Activated B cell treated with CpG ODN at 0.5 μM for 24 hours (primary cell): Measurements from ENCODE around the gene HMOX1. TPM values are rescaled to one million over a fixed set of nuclear protein-coding genes. Genes with fewer than 3 reads are reported as not detected.

Experiments
- ATAC-seq: fragments of 200-7000 bp; cut with Tn5 transposase; one replicate; pipeline ENCODE4 v1.10.0; 2021; ENCODE audit warnings: low read depth, mild to moderate bottlenecking, moderate library complexity
- CTCF ChIA-PET: fragments of 350-600 bp; sonication (Branson Sonifier 250); formaldehyde crosslinking; loops from one replicate; lab custom pipeline; 2021; ENCODE audit warnings: antibody characterized with exemption; lab: Charles Lee
- POLR2A ChIA-PET: fragments of 350-600 bp; sonication (Branson Sonifier 250); formaldehyde crosslinking; loops from one replicate; lab custom pipeline; 2021; ENCODE audit warnings: antibody characterized with exemption; lab: Charles Lee
- DNase-seq: peaks from one replicate; pipeline ENCODE4 v3.0.0; 2022
- H3K27ac Mint-ChIP-seq: one replicate; pipeline ENCODE4 v1.8.0; 2020; ENCODE audit warnings: mixed read lengths
- H3K27me3 Mint-ChIP-seq: one replicate; pipeline ENCODE4 v1.8.0; 2021; ENCODE audit warnings: mixed read lengths
- H3K36me3 Mint-ChIP-seq: one replicate; pipeline ENCODE4 v1.8.0; 2021; ENCODE audit warnings: low read depth, mixed read lengths
- H3K4me1 Mint-ChIP-seq: one replicate; pipeline ENCODE4 v1.8.0; 2021; ENCODE audit warnings: mixed read lengths
- H3K4me3 Mint-ChIP-seq: one replicate; pipeline ENCODE4 v1.8.0; 2020; ENCODE audit warnings: mild to moderate bottlenecking, mixed read lengths
- H3K9me3 Mint-ChIP-seq: one replicate; pipeline ENCODE4 v1.8.0; 2020; ENCODE audit warnings: mixed read lengths
- intact Hi-C: fragments of 100-400 bp; cut with micrococcal nuclease; formaldehyde crosslinking; loops from one replicate; pipeline ENCODE4 v1.15.1; 2024
- total RNA-seq: library from RNA; stranded (reverse); gene quantifications from 2 replicates; pipeline ENCODE4 v1.2.3, GENCODE V29; 2022
- TF ChIP-seq, protein P1 (sequence below): fragments of 200-600 bp; IDR thresholded peaks from one replicate; pipeline ENCODE4 v1.8.0; 2022; ENCODE audit warnings: antibody characterized with exemption, mild to moderate bottlenecking

Gene HMOX1
- total RNA-seq, 1 donor from 2014 or later = 13.3 TPM

- TF ChIP-seq, protein P1, sequence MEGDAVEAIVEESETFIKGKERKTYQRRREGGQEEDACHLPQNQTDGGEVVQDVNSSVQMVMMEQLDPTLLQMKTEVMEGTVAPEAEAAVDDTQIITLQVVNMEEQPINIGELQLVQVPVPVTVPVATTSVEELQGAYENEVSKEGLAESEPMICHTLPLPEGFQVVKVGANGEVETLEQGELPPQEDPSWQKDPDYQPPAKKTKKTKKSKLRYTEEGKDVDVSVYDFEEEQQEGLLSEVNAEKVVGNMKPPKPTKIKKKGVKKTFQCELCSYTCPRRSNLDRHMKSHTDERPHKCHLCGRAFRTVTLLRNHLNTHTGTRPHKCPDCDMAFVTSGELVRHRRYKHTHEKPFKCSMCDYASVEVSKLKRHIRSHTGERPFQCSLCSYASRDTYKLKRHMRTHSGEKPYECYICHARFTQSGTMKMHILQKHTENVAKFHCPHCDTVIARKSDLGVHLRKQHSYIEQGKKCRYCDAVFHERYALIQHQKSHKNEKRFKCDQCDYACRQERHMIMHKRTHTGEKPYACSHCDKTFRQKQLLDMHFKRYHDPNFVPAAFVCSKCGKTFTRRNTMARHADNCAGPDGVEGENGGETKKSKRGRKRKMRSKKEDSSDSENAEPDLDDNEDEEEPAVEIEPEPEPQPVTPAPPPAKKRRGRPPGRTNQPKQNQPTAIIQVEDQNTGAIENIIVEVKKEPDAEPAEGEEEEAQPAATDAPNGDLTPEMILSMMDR = no peak
- Mint-ChIP-seq H3K27me3 (no peaks in the 10 kb centered on the region), H3K9me3 (no peaks in the 10 kb centered on the region), H3K4me3 (no peak overlapping the region), H3K36me3 (peaks cover 18% of the 10 kb centered on the region), H3K4me1 (peaks cover 17% of the 10 kb centered on the region), H3K27ac (no peak overlapping the region)
- DNase-seq (no peak), ATAC-seq (no peak)
- ChIA-PET POLR2A (interaction anchor here (0.6 kb wide), 1 partner anchor 14 kb away, joined by 3 read pairs; no protein-coding TSS in a partner anchor), CTCF (no interaction called here)
- intact Hi-C loops = no loop called here
These were observed 37.0 kb upstream of the HMOX1 start for GRCh38 chr22:35343664-35344550.

GRCh38 chr22:35344956-35345690 is 35.8 kb upstream of the HMOX1 start:
- no peak overlapping the region for H3K27ac Mint-ChIP-seq
- ATAC-seq (peak; percentile 41), DNase-seq (no peak)
- no peak overlapping the region for H3K4me3 Mint-ChIP-seq
- TF ChIP-seq, protein P1 = no peak
- POLR2A ChIA-PET = no interaction called here
- no peaks in the 10 kb centered on the region for H3K27me3 Mint-ChIP-seq
- CTCF ChIA-PET = interaction anchor here (0.7 kb wide), 1 partner anchor 87 kb away, joined by 3 read pairs; no protein-coding TSS in a partner anchor
- intact Hi-C loops = no loop called here
- peaks cover 22% of the 10 kb centered on the region for H3K4me1 Mint-ChIP-seq
- no peaks in the 10 kb centered on the region for H3K9me3 Mint-ChIP-seq
- peaks cover 13% of the 10 kb centered on the region for H3K36me3 Mint-ChIP-seq

DNA sequence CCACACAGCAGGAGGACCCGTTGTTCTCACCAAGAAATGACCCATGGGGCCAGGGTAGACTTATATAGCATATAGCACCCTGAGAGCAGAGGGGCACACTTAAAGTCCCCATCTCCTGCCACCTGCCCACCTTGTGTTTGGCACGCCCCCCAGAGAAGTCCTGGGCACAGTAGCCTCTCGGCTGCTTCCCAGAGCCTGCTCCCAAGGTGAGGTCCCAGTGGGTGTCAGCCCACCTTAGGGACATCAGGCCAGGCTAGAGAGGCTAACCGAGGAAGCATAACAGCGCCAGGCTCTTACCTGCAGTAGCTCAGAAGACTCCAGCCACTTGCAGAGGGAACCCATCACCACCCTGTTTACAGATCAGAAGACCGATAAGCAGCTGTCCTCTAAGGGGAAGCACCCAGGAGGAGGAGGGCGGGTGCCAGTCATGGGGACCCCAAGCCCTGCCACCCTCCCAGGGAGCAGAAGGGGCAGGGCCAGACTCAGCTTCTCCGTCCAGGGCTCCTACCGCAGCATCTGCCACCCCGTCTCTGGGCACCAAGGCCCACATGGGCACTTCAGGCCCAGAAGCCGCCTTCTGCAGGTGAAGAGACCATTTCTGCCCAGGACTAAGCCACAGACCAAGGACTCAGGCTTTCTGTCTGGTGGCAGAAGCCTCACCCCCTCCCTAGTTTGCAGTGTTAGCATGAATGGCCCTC is 34.9 kb upstream of the HMOX1 start:
- no peaks in the 10 kb centered on the region for H3K27me3 Mint-ChIP-seq
- TF ChIP-seq, protein P1 = no peak
- H3K36me3 Mint-ChIP-seq = peaks cover 5% of the 10 kb centered on the region
- ChIA-PET POLR2A (no interaction called here), CTCF (interaction anchor here (1.1 kb wide), 1 partner anchor 85 kb away, joined by 3 read pairs; no protein-coding TSS in a partner anchor)
- intact Hi-C loops = no loop called here
- ATAC-seq = no peak
- no peak overlapping the region for H3K27ac Mint-ChIP-seq
- no peaks in the 10 kb centered on the region for H3K9me3 Mint-ChIP-seq
- peaks cover 29% of the 10 kb centered on the region for H3K4me1 Mint-ChIP-seq
- no peak for DNase-seq
- H3K4me3 Mint-ChIP-seq = no peak overlapping the region

DNA sequence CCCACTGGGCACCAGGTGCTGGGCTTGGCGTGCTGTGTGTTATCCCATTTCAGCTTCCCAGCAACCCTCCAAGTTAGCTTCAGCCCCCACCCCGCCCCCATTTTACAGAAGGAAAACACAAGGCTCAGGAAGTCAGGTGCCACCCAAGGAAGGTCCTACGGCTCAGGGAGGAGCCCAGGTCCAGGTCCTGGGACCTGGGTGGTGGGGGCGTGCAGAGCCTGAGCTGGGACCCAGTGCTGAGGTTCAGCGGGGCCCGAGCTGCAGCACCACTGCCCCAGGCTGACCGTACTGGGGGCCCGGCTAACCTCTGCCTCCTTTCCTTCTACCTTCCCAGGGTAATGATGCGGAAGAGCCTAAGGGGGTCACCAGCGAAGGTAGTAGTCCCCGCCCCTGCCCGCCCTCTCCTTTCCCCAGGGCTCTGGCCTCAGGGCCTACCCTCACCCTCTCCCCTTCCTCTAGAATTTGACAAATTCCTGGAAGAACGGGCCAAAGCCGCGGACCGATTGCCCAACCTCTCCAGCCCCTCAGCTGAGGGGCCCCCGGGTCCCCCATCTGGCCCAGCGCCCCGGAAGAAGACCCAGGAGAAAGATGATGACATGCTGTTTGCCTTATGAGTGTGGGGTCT is 34.2 kb upstream of the HMOX1 start:
- ATAC-seq (no peak), DNase-seq (no peak)
- ChIA-PET POLR2A (no interaction called here), CTCF (interaction anchor here (1.1 kb wide), 1 partner anchor 84 kb away, joined by 3 read pairs; no protein-coding TSS in a partner anchor)
- no peak overlapping the region for H3K4me3 Mint-ChIP-seq
- intact Hi-C loops = no loop called here
- peaks cover 3% of the 10 kb centered on the region for H3K36me3 Mint-ChIP-seq
- H3K9me3 Mint-ChIP-seq = no peaks in the 10 kb centered on the region
- TF ChIP-seq, protein P1 = no peak
- no peak overlapping the region for H3K27ac Mint-ChIP-seq
- H3K27me3 Mint-ChIP-seq = no peaks in the 10 kb centered on the region
- H3K4me1 Mint-ChIP-seq = peaks cover 29% of the 10 kb centered on the region
